22Rv1 (cell line): ENCODE measurements around the gene MEG3.

Experiments
- CTCF ChIP-seq: fragments of 450-650 bp; IDR thresholded peaks from 2 replicates; pipeline ENCODE4 v1.5.1; 2017; ENCODE audit warnings: mild to moderate bottlenecking
- ZFX ChIP-seq: fragments of 450-650 bp; IDR thresholded peaks from 2 replicates; pipeline ENCODE4 v1.6.1; 2017; ENCODE audit warnings: antibody characterized with exemption, borderline replicate concordance

GRCh38 chr14:100857233-100857922 is 31.5 kb downstream of the MEG3 start:
- no peak for TF ChIP-seq CTCF
- no peak for TF ChIP-seq ZFX
